ES-I3 (cell line): ENCODE results near the gene KIF23.
"Not testable (repeated sequence)": the region's sequence is repeated elsewhere in the genome, so short reads cannot be mapped to it uniquely, and the experiment has no call there.

ENCODE experiments used
- H3K36me3 ChIP-seq: 2 replicates; pipeline ENCODE4 v1.6.1; 2013; ENCODE audit warnings: mild to moderate bottlenecking, low read length, control low read depth, moderate library complexity; ENCODE audit not compliant: insufficient read depth
- H3K4me1 ChIP-seq: 2 replicates; pipeline ENCODE4 v1.6.1; 2013; ENCODE audit warnings: mild to moderate bottlenecking, control low read depth, low read length; ENCODE audit not compliant: insufficient read depth
- H3K9ac ChIP-seq: 2 replicates; pipeline ENCODE4 v1.6.1; 2013; ENCODE audit warnings: low read depth, mild to moderate bottlenecking, low read length, moderate library complexity
- H3K9me3 ChIP-seq: 2 replicates; pipeline ENCODE4 v1.6.1; 2013; ENCODE audit warnings: mild to moderate bottlenecking, low read length, moderate library complexity; ENCODE audit not compliant: control insufficient read depth, insufficient read depth

Gene KIF23

GRCh38 chr15:69413822-69414700 lies at the start of gene KIF23:
Gene KIF23, plus strand, starts transcription at chr15:69414349. Its CDS starts 117 bp downstream, at chr15:69414466.
- Histone ChIP-seq H3K9me3 (no peaks in the 10 kb centered on the region), H3K9ac (peak within 1 kb of the TSS; percentile 99), H3K4me1 (no peaks in the 10 kb centered on the region), H3K36me3 (peaks cover 8% of the 10 kb centered on the region)

- Histone ChIP-seq H3K9ac (no peak overlapping the region), H3K4me1 (no peaks in the 10 kb centered on the region), H3K9me3 (no peaks in the 10 kb centered on the region), H3K36me3 (no peaks in the 10 kb centered on the region)
These were observed 46.9 kb upstream of the KIF23 start for GRCh38 chr15:69367236-69367635.

- Histone ChIP-seq H3K9me3 (no peaks in the 10 kb centered on the region), H3K36me3 (no peaks in the 10 kb centered on the region), H3K9ac (no peak overlapping the region), H3K4me1 (no peaks in the 10 kb centered on the region)
These were observed 44.5 kb upstream of the KIF23 start for GRCh38 chr15:69369631-69370030.

GRCh38 chr15:69373406-69373805 lies 40.7 kb upstream of the KIF23 start:
- H3K36me3 ChIP-seq: no peaks in the 10 kb centered on the region
- H3K9me3 ChIP-seq: no peaks in the 10 kb centered on the region
- H3K4me1 ChIP-seq: no peaks in the 10 kb centered on the region
- H3K9ac ChIP-seq: no peak overlapping the region

- H3K9ac ChIP-seq: no peak overlapping the region
- no peaks in the 10 kb centered on the region for H3K36me3 ChIP-seq
- no peaks in the 10 kb centered on the region for H3K9me3 ChIP-seq
- no peaks in the 10 kb centered on the region for H3K4me1 ChIP-seq
These were observed 38.9 kb upstream of the KIF23 start for GRCh38 chr15:69375151-69375790.

- Histone ChIP-seq H3K36me3 (no peaks in the 10 kb centered on the region), H3K9me3 (no peaks in the 10 kb centered on the region), H3K4me1 (no peaks in the 10 kb centered on the region), H3K9ac (no peak overlapping the region)
These were observed 36.8 kb upstream of the KIF23 start for GRCh38 chr15:69377216-69377970.

- Histone ChIP-seq H3K9me3 (no peaks in the 10 kb centered on the region), H3K9ac (no peak overlapping the region), H3K36me3 (no peaks in the 10 kb centered on the region), H3K4me1 (no peaks in the 10 kb centered on the region)
These were observed 33.9 kb upstream of the KIF23 start for GRCh38 chr15:69380100-69380725.

GRCh38 chr15:69380726-69381105 lies 33.4 kb upstream of the KIF23 start:
- H3K9me3 ChIP-seq: no peaks in the 10 kb centered on the region
- no peak overlapping the region for H3K9ac ChIP-seq
- H3K36me3 ChIP-seq: no peaks in the 10 kb centered on the region
- H3K4me1 ChIP-seq: no peaks in the 10 kb centered on the region

GRCh38 chr15:69382176-69382575 lies 32.0 kb upstream of the KIF23 start:
- not testable (repeated sequence) for H3K36me3 ChIP-seq, H3K9ac ChIP-seq, H3K9me3 ChIP-seq, H3K4me1 ChIP-seq

- not testable (repeated sequence) for H3K36me3 ChIP-seq, H3K4me1 ChIP-seq, H3K9ac ChIP-seq, H3K9me3 ChIP-seq
These were observed 30.1 kb upstream of the KIF23 start for GRCh38 chr15:69384066-69384465.

- Histone ChIP-seq H3K4me1 (peaks cover 4% of the 10 kb centered on the region; the same call in 1 of the 2 replicates), H3K36me3 (no peaks in the 10 kb centered on the region), H3K9me3 (no peaks in the 10 kb centered on the region), H3K9ac (no peak overlapping the region)
These were observed 29.2 kb upstream of the KIF23 start for GRCh38 chr15:69384626-69385598.

- peaks cover 4% of the 10 kb centered on the region; the same call in 1 of the 2 replicates for H3K4me1 ChIP-seq
- no peaks in the 10 kb centered on the region for H3K9me3 ChIP-seq
- H3K36me3 ChIP-seq: no peaks in the 10 kb centered on the region
- H3K9ac ChIP-seq: no peak overlapping the region
These were observed 28.3 kb upstream of the KIF23 start for GRCh38 chr15:69385831-69386230.

GRCh38 chr15:69386284-69386683 lies 27.9 kb upstream of the KIF23 start:
- Histone ChIP-seq H3K36me3 (no peaks in the 10 kb centered on the region), H3K9me3 (no peaks in the 10 kb centered on the region), H3K4me1 (peaks cover 4% of the 10 kb centered on the region; the same call in 1 of the 2 replicates), H3K9ac (no peak overlapping the region)
